Liver (tissue), 9 donors: ENCODE results near the gene TNFSF12. TPM values are rescaled to one million over a fixed set of nuclear protein-coding genes. Genes with fewer than 3 reads are reported as not detected.

Source experiments
- DNase-seq: peaks from one replicate; pipeline ENCODE4 v3.0.0-alpha.2; 2017; ENCODE audit warnings: low spot score
- H3K27ac ChIP-seq, 2 donors: one replicate each; pipeline ENCODE4 v1.7.0; 2013; ENCODE audit warnings: inconsistent platforms in 2 of 2, low read length in 2 of 2, control low read depth in 1 of 2, low read depth in 1 of 2, mild to moderate bottlenecking in 1 of 2
- H3K27me3 ChIP-seq, 4 donors: one replicate each; pipeline versions ENCODE4 v1.6.1 to v1.7.0; 2013; ENCODE audit warnings: low read length in 3 of 4, inconsistent platforms in 1 of 4, mild to moderate bottlenecking in 1 of 4, moderate library complexity in 1 of 4; ENCODE audit not compliant: control insufficient read depth in 4 of 4, insufficient read depth in 4 of 4
- H3K36me3 ChIP-seq, 4 donors: one replicate each; pipeline versions ENCODE4 v1.6.1 to v1.7.0; 2013; ENCODE audit warnings: low read length in 3 of 4, mild to moderate bottlenecking in 3 of 4, low read depth in 1 of 4, moderate library complexity in 1 of 4; ENCODE audit not compliant: control insufficient read depth in 4 of 4, insufficient read depth in 3 of 4
- H3K4me1 ChIP-seq, 4 donors: one replicate each; pipeline versions ENCODE4 v1.6.1 to v1.7.0; 2013; ENCODE audit warnings: low read length in 3 of 4, mild to moderate bottlenecking in 3 of 4, moderate library complexity in 1 of 4; ENCODE audit not compliant: control insufficient read depth in 4 of 4, insufficient read depth in 4 of 4
- H3K4me3 ChIP-seq, 3 donors: one replicate each; pipeline versions ENCODE4 v1.6.1 to v1.7.0; 2013; ENCODE audit warnings: low read length in 3 of 3, control low read depth in 1 of 3, low read depth in 1 of 3, mild to moderate bottlenecking in 1 of 3
- H3K9ac ChIP-seq, 2 donors: one replicate each; pipeline ENCODE4 v1.7.0; 2013; ENCODE audit warnings: low read length in 2 of 2, mild to moderate bottlenecking in 2 of 2, moderate library complexity in 2 of 2, control low read depth in 1 of 2, low read depth in 1 of 2
- H3K9me3 ChIP-seq, 4 donors: one replicate each; pipeline versions ENCODE4 v1.6.1 to v1.7.0; 2013; ENCODE audit warnings: low read length in 3 of 4; ENCODE audit not compliant: control insufficient read depth in 4 of 4
- EGR1 ChIP-seq, 2 donors: IDR thresholded peaks; 2 replicates each; pipeline ENCODE4 v1.6.1; 2016 to 2018; ENCODE audit warnings: antibody characterized with exemption in 2 of 2, low read depth in 2 of 2
- FOXA1 ChIP-seq: IDR thresholded peaks from 2 replicates; pipeline ENCODE4 v1.6.1; 2016; ENCODE audit warnings: antibody characterized with exemption
- FOXA2 ChIP-seq: IDR thresholded peaks from 2 replicates; pipeline ENCODE4 v1.6.1; 2016; ENCODE audit warnings: antibody characterized with exemption
- HNF4A ChIP-seq, 2 donors: conservative IDR thresholded peaks; 2 replicates each; pipeline ENCODE4 v1.6.1; 2016; ENCODE audit warnings: antibody characterized with exemption in 2 of 2, mild to moderate bottlenecking in 2 of 2
- HNF4G ChIP-seq: IDR thresholded peaks from 2 replicates; pipeline ENCODE4 v1.6.1; 2016; ENCODE audit warnings: antibody characterized with exemption
- JUND ChIP-seq, 2 donors: IDR thresholded peaks; 2 replicates each; pipeline ENCODE4 v1.6.1; 2016; ENCODE audit warnings: antibody characterized with exemption in 2 of 2
- NR2F2 ChIP-seq: IDR thresholded peaks from 2 replicates; pipeline ENCODE4 v1.6.1; 2016; ENCODE audit warnings: antibody characterized with exemption
- RAD21 ChIP-seq, 2 donors: IDR thresholded peaks; 2 replicates each; pipeline ENCODE4 v1.6.1; 2016; ENCODE audit warnings: antibody characterized with exemption in 2 of 2, mild to moderate bottlenecking in 2 of 2
- RXRA ChIP-seq, 2 donors: IDR thresholded peaks; 2 replicates each; pipeline ENCODE4 v1.6.1; 2017 to 2018; ENCODE audit warnings: antibody characterized with exemption in 2 of 2, mild to moderate bottlenecking in 1 of 2
- SP1 ChIP-seq: IDR thresholded peaks from 2 replicates; pipeline ENCODE4 v1.6.1; 2018; ENCODE audit warnings: antibody characterized with exemption, mild to moderate bottlenecking
- TAF1 ChIP-seq: conservative IDR thresholded peaks from 2 replicates; pipeline ENCODE4 v1.6.1; 2016; ENCODE audit warnings: antibody characterized with exemption, mild to moderate bottlenecking
- YY1 ChIP-seq: IDR thresholded peaks from 2 replicates; pipeline ENCODE4 v1.6.1; 2016; ENCODE audit warnings: antibody characterized with exemption, mild to moderate bottlenecking
- WGBS: extraction: QIAGEN DNeasy Blood & Tissue Kit; methylation state at CpG from one replicate; pipeline ENCODE4 v1.1.7; 2013; 5-methylcytosine and 5-hydroxymethylcytosine counted together
- polyA plus RNA-seq, 2 donors: library from polyadenylated mRNA; stranded (reverse) in 1 of 2; unstranded in 1 of 2; fragments of 200-250 nt in 1 of 2; fragments of >200 nt in 1 of 2; fragmentation: Nextera tagmentation in 1 of 2; extraction: Ambion mirVana in 1 of 2; gene quantifications; one replicate each; pipeline versions ENCODE4 v1.2.1 to v1.2.3, GENCODE V29; 2013 to 2015
- total RNA-seq, 2 donors: library from RNA; depleted of rRNA; stranded (reverse); fragments of >200 nt; gene quantifications; one replicate each; pipeline ENCODE4 v1.2.3, GENCODE V29; 2014
- TF ChIP-seq, protein P1 (sequence below): IDR thresholded peaks from 2 replicates; pipeline ENCODE4 v1.6.1; 2016; ENCODE audit warnings: antibody characterized with exemption
- TF ChIP-seq, protein P2 (sequence below): fragments of 150-350 bp; IDR thresholded peaks from 2 replicates; pipeline ENCODE4 v1.5.1; 2017; ENCODE audit warnings: improper control_type of control experiment, low read depth, low read length; ENCODE audit not compliant: missing input control
- TF ChIP-seq, protein P3 (sequence below): IDR thresholded peaks from 2 replicates; pipeline ENCODE4 v1.6.1; 2016; ENCODE audit warnings: antibody characterized with exemption, mild to moderate bottlenecking
- TF ChIP-seq, protein P4 (sequence below): IDR thresholded peaks from 2 replicates; pipeline ENCODE4 v1.6.1; 2016; ENCODE audit warnings: antibody characterized with exemption
- TF ChIP-seq, protein P5 (sequence below): IDR thresholded peaks from 2 replicates; pipeline ENCODE4 v1.6.1; 2016; ENCODE audit warnings: antibody characterized with exemption
- donor health status: healthy.
- donor health status: healthy.
- donor health status: healthy.
- donor health status: healthy.
- donor health status: healthy.

The TNFSF12 gene
- total and polyA plus RNA-seq, 4 donors: 4.2 to 13.1 (median 5.4) TPM

DNA sequence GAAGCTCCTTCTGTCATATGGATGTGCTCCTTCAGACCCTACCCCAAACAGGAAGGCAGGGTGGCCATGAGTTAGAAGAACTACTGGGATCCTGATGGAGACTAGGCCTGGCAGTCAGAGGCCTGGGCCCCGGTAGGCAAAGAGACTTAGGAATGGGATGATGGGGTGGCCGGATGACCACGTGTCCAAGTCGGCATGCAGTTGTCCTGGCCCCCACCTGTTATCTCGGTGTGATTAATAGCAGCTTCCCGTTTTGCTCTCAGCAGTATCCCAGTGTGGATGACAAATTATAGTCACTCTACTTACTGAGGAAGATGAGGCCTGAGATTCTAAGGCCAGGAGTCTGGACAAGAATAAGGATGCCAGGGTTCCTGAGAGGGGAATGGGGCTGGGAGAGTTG, 1.5 kb downstream of the TNFSF12 start:
- Histone ChIP-seq H3K4me1 (peaks cover 0 to 17% (median 8%) of the 10 kb centered on the region in 4 donors), H3K27ac (no peak overlapping the region), H3K9ac (no peak overlapping the region), H3K9me3 (no peaks in the 10 kb centered on the region), H3K4me3 (no peak overlapping the region), H3K27me3 (no peaks in the 10 kb centered on the region), H3K36me3 (no peaks in the 10 kb centered on the region)
- 76% methylated on average over 6 of the region's 6 CpGs for WGBS
- TF ChIP-seq, protein P1, sequence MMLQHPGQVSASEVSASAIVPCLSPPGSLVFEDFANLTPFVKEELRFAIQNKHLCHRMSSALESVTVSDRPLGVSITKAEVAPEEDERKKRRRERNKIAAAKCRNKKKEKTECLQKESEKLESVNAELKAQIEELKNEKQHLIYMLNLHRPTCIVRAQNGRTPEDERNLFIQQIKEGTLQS: no peak
- TF ChIP-seq, protein P2, sequence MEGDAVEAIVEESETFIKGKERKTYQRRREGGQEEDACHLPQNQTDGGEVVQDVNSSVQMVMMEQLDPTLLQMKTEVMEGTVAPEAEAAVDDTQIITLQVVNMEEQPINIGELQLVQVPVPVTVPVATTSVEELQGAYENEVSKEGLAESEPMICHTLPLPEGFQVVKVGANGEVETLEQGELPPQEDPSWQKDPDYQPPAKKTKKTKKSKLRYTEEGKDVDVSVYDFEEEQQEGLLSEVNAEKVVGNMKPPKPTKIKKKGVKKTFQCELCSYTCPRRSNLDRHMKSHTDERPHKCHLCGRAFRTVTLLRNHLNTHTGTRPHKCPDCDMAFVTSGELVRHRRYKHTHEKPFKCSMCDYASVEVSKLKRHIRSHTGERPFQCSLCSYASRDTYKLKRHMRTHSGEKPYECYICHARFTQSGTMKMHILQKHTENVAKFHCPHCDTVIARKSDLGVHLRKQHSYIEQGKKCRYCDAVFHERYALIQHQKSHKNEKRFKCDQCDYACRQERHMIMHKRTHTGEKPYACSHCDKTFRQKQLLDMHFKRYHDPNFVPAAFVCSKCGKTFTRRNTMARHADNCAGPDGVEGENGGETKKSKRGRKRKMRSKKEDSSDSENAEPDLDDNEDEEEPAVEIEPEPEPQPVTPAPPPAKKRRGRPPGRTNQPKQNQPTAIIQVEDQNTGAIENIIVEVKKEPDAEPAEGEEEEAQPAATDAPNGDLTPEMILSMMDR: no peak
- TF ChIP-seq RAD21 (IDR thresholded peaks at IDR 0.05): no peak
- TF ChIP-seq FOXA2: no peak
- TF ChIP-seq, protein P3, sequence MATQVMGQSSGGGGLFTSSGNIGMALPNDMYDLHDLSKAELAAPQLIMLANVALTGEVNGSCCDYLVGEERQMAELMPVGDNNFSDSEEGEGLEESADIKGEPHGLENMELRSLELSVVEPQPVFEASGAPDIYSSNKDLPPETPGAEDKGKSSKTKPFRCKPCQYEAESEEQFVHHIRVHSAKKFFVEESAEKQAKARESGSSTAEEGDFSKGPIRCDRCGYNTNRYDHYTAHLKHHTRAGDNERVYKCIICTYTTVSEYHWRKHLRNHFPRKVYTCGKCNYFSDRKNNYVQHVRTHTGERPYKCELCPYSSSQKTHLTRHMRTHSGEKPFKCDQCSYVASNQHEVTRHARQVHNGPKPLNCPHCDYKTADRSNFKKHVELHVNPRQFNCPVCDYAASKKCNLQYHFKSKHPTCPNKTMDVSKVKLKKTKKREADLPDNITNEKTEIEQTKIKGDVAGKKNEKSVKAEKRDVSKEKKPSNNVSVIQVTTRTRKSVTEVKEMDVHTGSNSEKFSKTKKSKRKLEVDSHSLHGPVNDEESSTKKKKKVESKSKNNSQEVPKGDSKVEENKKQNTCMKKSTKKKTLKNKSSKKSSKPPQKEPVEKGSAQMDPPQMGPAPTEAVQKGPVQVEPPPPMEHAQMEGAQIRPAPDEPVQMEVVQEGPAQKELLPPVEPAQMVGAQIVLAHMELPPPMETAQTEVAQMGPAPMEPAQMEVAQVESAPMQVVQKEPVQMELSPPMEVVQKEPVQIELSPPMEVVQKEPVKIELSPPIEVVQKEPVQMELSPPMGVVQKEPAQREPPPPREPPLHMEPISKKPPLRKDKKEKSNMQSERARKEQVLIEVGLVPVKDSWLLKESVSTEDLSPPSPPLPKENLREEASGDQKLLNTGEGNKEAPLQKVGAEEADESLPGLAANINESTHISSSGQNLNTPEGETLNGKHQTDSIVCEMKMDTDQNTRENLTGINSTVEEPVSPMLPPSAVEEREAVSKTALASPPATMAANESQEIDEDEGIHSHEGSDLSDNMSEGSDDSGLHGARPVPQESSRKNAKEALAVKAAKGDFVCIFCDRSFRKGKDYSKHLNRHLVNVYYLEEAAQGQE: no peak
- no peak for TF ChIP-seq YY1
- TF ChIP-seq HNF4A (conservative IDR thresholded peaks at IDR 0.05): no peak
- no peak for TF ChIP-seq NR2F2
- TF ChIP-seq, protein P4, sequence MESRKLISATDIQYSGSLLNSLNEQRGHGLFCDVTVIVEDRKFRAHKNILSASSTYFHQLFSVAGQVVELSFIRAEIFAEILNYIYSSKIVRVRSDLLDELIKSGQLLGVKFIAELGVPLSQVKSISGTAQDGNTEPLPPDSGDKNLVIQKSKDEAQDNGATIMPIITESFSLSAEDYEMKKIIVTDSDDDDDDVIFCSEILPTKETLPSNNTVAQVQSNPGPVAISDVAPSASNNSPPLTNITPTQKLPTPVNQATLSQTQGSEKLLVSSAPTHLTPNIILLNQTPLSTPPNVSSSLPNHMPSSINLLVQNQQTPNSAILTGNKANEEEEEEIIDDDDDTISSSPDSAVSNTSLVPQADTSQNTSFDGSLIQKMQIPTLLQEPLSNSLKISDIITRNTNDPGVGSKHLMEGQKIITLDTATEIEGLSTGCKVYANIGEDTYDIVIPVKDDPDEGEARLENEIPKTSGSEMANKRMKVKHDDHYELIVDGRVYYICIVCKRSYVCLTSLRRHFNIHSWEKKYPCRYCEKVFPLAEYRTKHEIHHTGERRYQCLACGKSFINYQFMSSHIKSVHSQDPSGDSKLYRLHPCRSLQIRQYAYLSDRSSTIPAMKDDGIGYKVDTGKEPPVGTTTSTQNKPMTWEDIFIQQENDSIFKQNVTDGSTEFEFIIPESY: no peak
- no peak for TF ChIP-seq SP1
- no peak for TF ChIP-seq TAF1
- no peak for TF ChIP-seq RXRA (IDR thresholded peaks at IDR 0.05)
- TF ChIP-seq EGR1 (IDR thresholded peaks at IDR 0.05; ENCODE audit: low read depth in 2 of 2): no peak
- TF ChIP-seq HNF4G: no peak
- TF ChIP-seq, protein P5, sequence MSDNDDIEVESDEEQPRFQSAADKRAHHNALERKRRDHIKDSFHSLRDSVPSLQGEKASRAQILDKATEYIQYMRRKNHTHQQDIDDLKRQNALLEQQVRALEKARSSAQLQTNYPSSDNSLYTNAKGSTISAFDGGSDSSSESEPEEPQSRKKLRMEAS: no peak
- TF ChIP-seq JUND (IDR thresholded peaks at IDR 0.05): no peak
- TF ChIP-seq FOXA1: no peak
- no peak for DNase-seq

DNA sequence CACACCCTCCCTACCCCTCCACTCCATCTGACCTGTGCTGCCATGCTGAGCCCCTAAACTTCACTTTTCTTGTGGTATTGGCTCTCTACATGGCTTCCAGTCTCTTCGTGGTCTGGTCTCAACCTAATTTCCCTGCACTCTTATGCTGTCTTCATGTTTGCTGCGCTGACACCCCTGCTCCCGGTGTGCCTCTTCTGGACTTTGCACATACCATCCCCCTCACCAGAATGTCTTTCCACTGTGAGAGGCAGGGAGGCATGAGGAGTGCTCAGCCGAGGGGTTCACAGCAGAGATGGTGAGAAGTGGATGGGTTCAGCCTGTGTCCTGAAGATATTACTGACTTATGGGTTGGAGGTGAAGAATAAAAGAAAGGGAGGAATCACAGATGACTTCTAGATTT, 2.5 kb downstream of the TNFSF12 start:
- no peak overlapping the region for H3K27ac ChIP-seq
- DNase-seq: no peak
- no peak overlapping the region for H3K4me3 ChIP-seq
- no peak overlapping the region for H3K9ac ChIP-seq
- 77% methylated on average over 4 of the region's 4 CpGs for WGBS
- no peaks in the 10 kb centered on the region for H3K27me3 ChIP-seq
- no peaks in the 10 kb centered on the region for H3K36me3 ChIP-seq
- H3K9me3 ChIP-seq: no peaks in the 10 kb centered on the region
- H3K4me1 ChIP-seq: peaks cover 0 to 17% (median 8%) of the 10 kb centered on the region in 4 donors
- TF ChIP-seq, protein P4: no peak
- TF ChIP-seq SP1 (no peak), HNF4A (conservative IDR thresholded peaks at IDR 0.05) (no peak), FOXA1 (no peak), RAD21 (IDR thresholded peaks at IDR 0.05) (no peak), FOXA2 (no peak)
- TF ChIP-seq, protein P1: no peak
- TF ChIP-seq, protein P3: no peak
